GM21786 (cell line): ENCODE measurements around the gene DUSP1.

Experiments
- ATAC-seq: cut with Tn5 transposase; IDR thresholded peaks from one replicate; pipeline ENCODE4 v1.9.1; 2021; ENCODE audit not compliant: unreplicated experiment

DUSP1 gene

GRCh38 chr5:172765766-172766286 is 5.2 kb downstream of the DUSP1 start:
- ATAC-seq, result no peak

GRCh38 chr5:172764861-172765765 is 5.9 kb downstream of the DUSP1 start:
- peak; percentile 92 for ATAC-seq

DNA sequence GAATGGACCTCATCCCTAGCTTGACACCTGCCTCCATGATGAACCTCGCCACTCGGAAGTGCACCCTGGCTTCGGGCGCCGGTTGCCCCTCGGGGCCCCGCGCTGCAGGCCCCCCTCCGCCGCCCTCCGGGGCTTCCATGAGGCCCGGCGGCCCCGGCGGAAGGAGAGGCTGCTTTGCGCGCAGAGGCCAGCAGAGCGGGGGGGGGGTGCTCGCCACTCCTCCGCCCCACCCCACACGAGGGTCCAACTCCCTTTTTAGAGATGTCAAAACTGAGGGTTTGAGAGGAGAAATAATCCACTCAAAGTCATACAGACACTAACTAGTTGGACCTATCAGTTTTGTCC is 7.9 kb downstream of the DUSP1 start:
- ATAC-seq, result no peak

GRCh38 chr5:172762214-172763119 is 8.5 kb downstream of the DUSP1 start:
- ATAC-seq, result no peak

DNA sequence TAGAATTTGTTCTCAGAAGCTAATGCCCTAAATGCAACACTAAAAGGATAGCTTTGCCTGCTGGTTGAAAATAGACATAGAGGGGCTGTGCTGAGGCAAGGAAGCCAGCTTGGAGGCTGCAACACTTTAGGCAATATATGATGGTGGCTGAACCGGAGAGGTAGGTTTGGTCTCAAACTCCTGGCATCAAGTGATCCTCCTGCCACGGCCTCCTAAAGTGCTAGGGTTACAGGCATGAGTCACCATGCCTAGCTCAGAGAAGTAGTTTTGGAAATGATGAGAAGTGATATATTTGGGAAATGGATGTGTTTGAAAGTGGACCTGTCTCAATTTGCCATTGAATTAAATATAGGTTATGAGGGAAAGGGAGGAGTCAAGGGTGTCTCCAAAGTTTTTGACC is 10.0 kb downstream of the DUSP1 start:
- ATAC-seq, result no peak

DNA sequence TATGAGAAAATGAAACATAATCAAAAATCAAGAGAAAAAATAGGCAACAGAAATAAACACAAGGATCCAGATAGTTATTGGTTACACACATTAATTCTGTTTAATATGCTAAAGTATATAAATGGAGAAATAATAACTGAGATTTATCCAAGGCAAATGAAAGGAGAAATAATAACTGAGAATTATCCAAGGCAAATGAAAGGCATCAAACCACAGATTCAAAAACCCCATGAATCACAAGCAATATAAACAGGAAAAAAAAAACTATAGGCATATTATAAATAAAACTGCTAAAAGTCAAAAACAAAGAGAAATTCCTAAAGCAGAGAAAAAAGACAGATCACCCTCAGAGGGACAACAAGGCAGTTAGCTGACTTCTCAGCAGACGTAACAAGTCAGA is 10.9 kb downstream of the DUSP1 start:
- no peak for ATAC-seq

GRCh38 chr5:172758834-172759149 is 12.2 kb downstream of the DUSP1 start:
- no peak for ATAC-seq

- no peak for ATAC-seq
Observed at GRCh38 chr5:172758077-172758833, 12.7 kb downstream of the DUSP1 start.

DNA sequence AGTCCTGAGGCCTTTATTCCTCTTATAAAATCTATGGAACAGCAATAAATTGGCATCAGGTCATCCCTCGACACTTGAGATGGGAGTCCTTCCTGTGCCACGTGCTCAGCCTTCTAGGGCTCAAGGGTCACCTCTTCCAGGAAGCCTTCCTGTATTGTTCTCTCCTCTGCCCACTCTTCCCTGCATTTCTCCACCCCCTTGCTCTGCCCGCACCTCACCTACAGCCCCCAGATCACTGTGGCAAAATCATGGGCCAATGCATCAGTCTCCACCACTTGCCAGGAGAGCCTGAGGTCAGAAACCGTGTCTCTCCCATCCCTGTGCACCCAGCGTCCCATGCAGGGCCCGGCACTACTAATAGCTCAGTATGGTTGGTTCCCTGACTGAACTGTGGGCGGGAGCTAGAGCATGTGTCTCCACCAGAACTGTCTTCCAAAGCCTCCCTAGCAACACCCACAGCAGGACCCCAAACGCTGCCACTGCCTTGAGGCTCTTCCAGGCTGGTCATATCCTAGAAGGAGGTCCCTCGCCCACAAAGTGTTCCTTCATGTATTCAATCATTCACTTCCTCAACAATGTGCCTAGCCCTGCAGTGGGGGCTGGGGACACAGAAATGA is 13.5 kb downstream of the DUSP1 start:
- ATAC-seq, result no peak

DNA sequence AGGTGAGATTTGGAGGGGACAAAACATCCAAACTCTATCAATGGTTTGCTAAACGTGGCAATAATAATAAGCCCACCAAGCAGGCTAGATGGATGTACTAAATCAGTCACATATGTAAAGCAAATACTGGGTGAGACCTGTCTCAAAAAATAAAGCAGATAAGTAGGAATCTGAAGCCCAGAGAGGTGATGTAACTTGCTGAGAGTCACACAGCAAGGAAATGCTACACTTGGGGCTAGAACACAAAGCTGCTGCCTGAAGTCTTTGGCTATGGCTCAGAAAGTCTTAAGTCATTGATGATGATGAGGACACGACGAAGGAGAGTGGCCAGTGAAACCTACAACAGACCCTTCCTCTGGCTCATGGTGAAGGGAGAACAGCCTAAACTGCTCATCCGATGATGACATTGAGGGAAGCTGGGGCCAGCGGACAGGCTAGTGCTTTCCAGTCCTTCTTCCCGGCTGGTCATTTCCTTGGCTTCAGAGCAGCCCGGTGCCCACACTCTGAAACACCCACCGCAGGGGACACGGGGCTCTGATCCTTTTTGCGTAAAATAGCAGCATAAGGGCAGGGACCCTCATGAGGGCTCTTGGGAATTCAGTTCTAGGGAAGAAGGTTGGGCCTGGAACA is 14.1 kb downstream of the DUSP1 start:
- no peak for ATAC-seq

DNA sequence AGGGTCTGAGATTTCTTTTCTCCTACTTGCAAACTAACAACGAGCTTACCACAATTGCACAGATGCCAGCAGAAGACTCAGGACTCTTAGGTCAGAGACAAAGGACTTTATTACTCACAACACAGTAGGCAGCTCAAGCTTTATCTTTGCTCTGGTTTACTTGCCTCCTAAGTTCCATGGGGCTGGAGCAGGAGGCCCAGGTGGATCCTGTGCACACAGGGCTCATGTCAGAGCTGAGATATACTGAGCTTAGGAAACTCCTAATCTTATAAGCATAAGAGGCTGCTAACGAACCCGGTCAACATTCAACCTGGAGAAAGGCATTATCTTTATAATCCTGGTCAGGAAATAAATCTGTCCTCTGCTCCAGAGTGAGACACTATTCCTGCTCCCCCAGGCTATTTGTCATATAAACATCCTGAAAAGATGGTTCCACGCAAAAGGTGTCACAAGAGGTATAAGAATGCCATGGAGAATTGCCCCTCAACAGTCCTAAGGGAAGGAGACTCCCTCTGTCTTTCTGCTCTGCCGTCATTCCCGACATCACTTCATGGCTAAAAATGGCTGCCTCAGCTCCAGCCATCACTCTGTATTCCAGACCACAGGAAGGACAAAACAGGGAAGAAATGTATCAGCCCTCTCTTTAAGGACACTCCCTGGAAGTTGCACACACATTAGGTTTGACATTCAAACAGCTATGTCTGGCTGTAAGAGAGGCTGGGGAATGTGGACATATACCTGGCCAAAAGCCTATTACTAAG is 16.2 kb downstream of the DUSP1 start:
- no peak for ATAC-seq

GRCh38 chr5:172753101-172753500 is 17.9 kb downstream of the DUSP1 start:
- ATAC-seq, result no peak

- no peak for ATAC-seq
Observed at GRCh38 chr5:172751761-172752510, 19.1 kb downstream of the DUSP1 start.

DNA sequence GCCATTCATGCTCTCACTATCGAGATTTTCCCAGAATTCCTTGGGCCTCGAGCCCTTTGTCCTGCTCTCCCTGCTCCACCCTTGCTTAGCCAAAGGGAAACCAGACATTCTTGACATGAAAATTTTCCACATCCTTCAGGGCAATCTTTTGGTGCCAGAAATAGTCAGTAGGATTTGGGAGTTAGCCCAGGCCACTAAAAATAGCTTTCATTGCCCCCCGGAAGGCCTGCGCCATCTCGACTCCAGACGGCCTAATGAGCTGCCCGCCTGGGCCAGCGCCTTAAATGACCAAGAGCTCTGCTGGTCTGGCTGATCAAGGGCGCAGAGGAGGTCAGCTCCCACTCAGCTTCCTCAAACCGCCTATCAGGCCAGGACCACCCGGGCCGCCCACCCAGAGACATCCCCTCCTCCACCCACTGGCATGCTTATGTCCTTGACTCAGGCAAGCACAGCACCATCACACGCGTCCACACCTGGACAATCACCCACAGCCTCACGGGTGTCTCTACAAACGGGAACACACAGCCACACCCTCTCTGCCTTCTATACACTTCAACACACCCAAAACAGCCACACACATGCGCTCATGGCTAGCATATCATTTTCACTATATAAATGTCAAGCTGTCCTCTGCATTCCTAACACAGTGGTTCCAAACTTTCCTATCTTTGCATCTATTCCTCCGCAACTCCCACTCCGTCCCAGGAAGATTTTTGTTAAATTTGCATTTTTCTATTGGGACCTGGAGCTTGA is 20.9 kb downstream of the DUSP1 start:
- ATAC-seq, result no peak

DNA sequence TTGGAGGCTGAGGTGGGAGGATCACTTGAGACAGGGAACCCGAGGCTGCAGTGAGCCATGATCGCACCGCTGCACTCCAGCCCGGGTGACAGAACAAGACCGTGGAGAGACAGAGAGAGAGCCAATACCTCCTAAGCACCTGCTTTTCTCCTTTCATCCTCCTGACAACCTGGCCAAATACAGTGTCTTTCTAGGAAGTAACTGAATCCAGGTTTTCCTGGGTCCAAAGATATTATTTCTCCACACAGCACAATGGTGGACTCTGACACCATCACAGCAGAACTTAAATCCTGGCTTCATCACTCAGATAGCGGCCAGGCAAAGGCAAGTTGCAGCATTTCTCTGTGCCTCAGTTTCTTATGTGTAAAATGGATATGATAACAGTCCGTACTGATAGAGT is 21.9 kb downstream of the DUSP1 start:
- no peak for ATAC-seq

- ATAC-seq, result no peak
Observed at GRCh38 chr5:172748341-172748843, 22.6 kb downstream of the DUSP1 start.

DNA sequence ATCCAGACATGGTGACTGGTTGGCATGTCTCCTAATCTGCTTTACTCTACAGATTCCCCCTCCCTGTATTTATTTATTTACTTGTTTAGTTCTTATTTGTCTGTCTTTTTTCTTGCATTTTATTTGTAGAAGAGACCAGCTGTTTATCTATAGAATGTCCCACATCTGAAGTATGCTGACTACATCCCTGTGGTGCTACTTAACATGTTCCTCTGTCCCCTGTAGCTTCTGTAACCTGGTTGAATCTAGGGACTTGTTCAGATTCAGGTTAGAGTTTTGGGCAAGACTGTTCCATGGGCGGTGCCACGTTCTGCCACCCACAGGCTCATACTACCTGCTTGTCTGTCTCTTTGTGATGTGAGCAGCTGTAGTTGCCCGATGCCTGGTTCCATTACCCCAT is 23.5 kb downstream of the DUSP1 start:
- ATAC-seq, result no peak

- ATAC-seq, result no peak
Observed at GRCh38 chr5:172746725-172747124, 24.3 kb downstream of the DUSP1 start.
